ENCODE results near the gene S100P.

DNA sequence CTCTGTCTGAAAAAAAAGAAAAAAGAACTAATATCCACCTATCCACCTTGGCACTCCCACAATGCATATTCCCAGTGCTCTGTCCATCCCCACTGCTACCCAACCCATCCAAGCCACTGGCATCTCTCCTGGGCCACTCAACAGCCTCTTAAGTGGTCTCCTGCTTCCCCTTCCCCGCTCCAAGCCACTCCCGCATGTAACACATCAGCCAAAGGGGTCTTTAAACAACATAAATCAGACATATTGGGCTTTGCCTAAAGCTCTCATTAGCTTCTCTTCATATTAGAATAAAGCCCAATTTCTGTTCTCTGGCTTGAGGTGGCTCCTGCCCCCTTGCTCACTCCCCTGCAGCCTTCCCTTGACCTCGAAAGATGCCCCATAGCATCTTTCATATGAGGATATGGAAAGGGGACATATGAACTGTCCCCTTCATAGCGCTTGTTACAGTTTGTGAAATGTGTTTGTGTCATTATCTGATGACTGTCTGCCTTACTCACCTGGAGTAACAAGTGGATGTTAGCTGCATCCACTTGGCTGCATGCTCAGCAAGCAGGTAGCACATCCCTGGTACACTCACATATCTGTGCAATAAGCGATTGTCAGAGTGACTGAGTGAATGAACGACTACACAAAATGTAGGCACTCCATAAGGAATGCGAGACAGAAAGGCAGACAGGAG lies 25.4 kb downstream of the S100P start:
- TF ChIP-seq POLR2A (IDR thresholded peaks at IDR 0.05; ENCODE audit: low read length) (no peak), RFX5 (IDR thresholded peaks at IDR 0.05) (no peak), CHD2 (IDR thresholded peaks at IDR 0.05; ENCODE audit: low read length, partially characterized antibody) (no peak), FOSL2 (IDR thresholded peaks at IDR 0.05) (no peak), FOSL2 (CRISPR knock-in tag; IDR thresholded peaks at IDR 0.05) (no peak)
- TF ChIP-seq, protein P1, sequence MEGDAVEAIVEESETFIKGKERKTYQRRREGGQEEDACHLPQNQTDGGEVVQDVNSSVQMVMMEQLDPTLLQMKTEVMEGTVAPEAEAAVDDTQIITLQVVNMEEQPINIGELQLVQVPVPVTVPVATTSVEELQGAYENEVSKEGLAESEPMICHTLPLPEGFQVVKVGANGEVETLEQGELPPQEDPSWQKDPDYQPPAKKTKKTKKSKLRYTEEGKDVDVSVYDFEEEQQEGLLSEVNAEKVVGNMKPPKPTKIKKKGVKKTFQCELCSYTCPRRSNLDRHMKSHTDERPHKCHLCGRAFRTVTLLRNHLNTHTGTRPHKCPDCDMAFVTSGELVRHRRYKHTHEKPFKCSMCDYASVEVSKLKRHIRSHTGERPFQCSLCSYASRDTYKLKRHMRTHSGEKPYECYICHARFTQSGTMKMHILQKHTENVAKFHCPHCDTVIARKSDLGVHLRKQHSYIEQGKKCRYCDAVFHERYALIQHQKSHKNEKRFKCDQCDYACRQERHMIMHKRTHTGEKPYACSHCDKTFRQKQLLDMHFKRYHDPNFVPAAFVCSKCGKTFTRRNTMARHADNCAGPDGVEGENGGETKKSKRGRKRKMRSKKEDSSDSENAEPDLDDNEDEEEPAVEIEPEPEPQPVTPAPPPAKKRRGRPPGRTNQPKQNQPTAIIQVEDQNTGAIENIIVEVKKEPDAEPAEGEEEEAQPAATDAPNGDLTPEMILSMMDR (IDR thresholded peaks at IDR 0.05) = no peak

Measured in A549 (cell line).